ENCODE results near the gene TMEM106C. TPM values are rescaled to one million over a fixed set of nuclear protein-coding genes. Genes with fewer than 3 reads are reported as not detected.
A peak's percentile ranks its signal among the peaks of the same experiment; 100 is the strongest.
"Not testable (repeated sequence)": the region's sequence is repeated elsewhere in the genome, so short reads cannot be mapped to it uniquely, and the experiment has no call there.

Gene TMEM106C
- total RNA-seq, 5 donors from 2014 or later (not counting 1 experiment from before 2014, with no cell fraction given) = 25.8 to 36.5 (median 31.3) TPM

DNA sequence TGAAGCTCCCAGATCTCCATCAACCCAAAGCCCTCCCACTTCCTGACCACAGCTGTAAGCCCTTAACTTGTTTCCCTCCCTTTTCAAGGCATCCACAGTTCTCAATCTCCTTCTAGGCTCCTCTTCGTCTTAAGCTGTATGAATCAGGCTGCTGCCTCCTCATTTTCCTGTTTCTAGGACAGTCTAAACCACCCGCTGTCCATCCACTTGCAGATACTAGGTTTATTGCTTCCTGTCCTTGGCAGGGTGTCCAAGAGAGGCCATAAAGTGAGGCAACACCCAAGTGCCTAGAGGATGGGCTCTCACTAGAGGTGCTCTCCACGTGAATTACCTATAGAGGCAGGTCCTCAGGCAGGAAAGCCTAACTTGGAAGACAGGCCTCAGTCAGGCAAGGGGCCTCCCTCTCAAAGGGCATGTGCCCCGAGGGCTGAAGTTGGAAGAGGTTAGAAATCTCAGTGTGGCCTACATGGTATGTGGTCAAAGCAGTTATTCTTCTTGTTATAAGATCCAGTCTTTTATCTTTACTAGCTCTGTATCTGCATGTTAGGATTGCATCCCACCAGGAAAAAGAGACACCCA is 8.8 kb upstream of the TMEM106C start:
- ChIA-PET POLR2A (interaction anchor here in 1 of 2 donors (0.6 kb wide), 1 partner anchor 39 kb away, joined by 6 read pairs; no protein-coding TSS in a partner anchor), CTCF (no interaction called here)
- no peak overlapping the region for H3K4me3 ChIP-seq (ENCODE audit: control insufficient read depth in 1 of 2, extremely low read depth in 1 of 2, low read length in 1 of 2)
- H3K36me3 ChIP-seq (ENCODE audit: control insufficient read depth in 2 of 2, extremely low read depth in 1 of 2, insufficient read depth in 1 of 2, low read length in 1 of 2) = no peaks in the 10 kb centered on the region
- ATAC-seq (replicated peaks in 1 of 4) (no peak), DNase-seq (no peak)
- Mint-ChIP-seq H3K4me3 (no peak overlapping the region), H3K36me3 (no peaks in the 10 kb centered on the region), H3K9me3 (no peaks in the 10 kb centered on the region), H3K27ac (no peak overlapping the region), H3K4me1 (peaks cover 0 to 1% (median 0%) of the 10 kb centered on the region in 3 donors), H3K27me3 (peaks cover 3 to 4% of the 10 kb centered on the region in 2 donors)
- H3K4me1 ChIP-seq (ENCODE audit: control insufficient read depth in 1 of 2, extremely low read depth in 1 of 2, insufficient read depth in 2 of 2, low read length in 2 of 2) = no peaks in the 10 kb centered on the region
- H3K27me3 ChIP-seq (replicated peaks in 1 of 2; ENCODE audit: control insufficient read depth in 2 of 2, extremely low read depth in 1 of 2, insufficient read depth in 2 of 2, low read length in 1 of 2) = peaks cover 0 to 28% of the 10 kb centered on the region in 2 experiments
- H3K27ac ChIP-seq (ENCODE audit: low read length) = no peak overlapping the region
- 93% methylated on average over 3 of the region's 4 CpGs for WGBS (ENCODE audit: insufficient coverage)
- no peaks in the 10 kb centered on the region for H3K9me3 ChIP-seq

- DNase-seq (no peak), ATAC-seq (replicated peaks in 1 of 4) (no peak)
- Histone ChIP-seq H3K9me3 (no peaks in the 10 kb centered on the region), H3K36me3 (ENCODE audit: control insufficient read depth in 2 of 2, extremely low read depth in 1 of 2, insufficient read depth in 1 of 2, low read length in 1 of 2) (no peaks in the 10 kb centered on the region), H3K27me3 (replicated peaks in 1 of 2; ENCODE audit: control insufficient read depth in 2 of 2, extremely low read depth in 1 of 2, insufficient read depth in 2 of 2, low read length in 1 of 2) (peaks cover 0 to 23% of the 10 kb centered on the region in 2 experiments), H3K4me1 (ENCODE audit: control insufficient read depth in 1 of 2, extremely low read depth in 1 of 2, insufficient read depth in 2 of 2, low read length in 2 of 2) (no peaks in the 10 kb centered on the region), H3K27ac (ENCODE audit: low read length) (no peak overlapping the region), H3K4me3 (ENCODE audit: control insufficient read depth in 1 of 2, extremely low read depth in 1 of 2, low read length in 1 of 2) (no peak overlapping the region)
- no peaks in the 10 kb centered on the region for H3K36me3 Mint-ChIP-seq
- peaks cover 4 to 8% of the 10 kb centered on the region in 2 donors for H3K27me3 Mint-ChIP-seq
- ChIA-PET POLR2A (no interaction called here), CTCF (no interaction called here)
- H3K4me1 Mint-ChIP-seq = no peaks in the 10 kb centered on the region
- no peak overlapping the region for H3K27ac Mint-ChIP-seq
- WGBS (ENCODE audit: insufficient coverage) = 67% methylated on average over 1 of the region's 3 CpGs
- H3K9me3 Mint-ChIP-seq = peaks cover 0 to 2% (median 0%) of the 10 kb centered on the region in 3 donors
- no peak overlapping the region for H3K4me3 Mint-ChIP-seq
Measured at GRCh38 chr12:47955059-47955458, 8.3 kb upstream of the TMEM106C start.

DNA sequence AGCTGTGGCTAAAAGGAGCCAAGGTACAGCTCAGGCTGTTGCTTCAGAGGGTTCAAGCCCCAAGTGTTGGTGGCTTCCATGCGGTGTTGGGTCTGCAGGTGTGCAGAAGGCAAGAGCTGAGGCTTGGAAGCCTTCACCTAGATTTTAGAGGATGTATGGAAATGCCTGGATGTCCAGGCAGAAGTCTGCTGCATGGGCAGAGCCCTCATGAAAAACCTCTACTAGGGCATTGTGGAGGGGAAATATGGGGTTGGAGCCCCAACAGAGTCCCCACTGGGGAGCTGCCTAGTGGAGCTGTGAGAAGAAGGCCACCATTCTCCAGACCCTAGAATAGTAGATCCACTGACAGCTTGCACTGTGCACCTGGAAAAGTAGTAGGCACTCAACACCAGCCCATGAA is 5.7 kb upstream of the TMEM106C start:
- H3K9me3 ChIP-seq; DNase-seq; H3K4me1 Mint-ChIP-seq; H3K27ac ChIP-seq (ENCODE audit: low read length); H3K4me1 ChIP-seq (ENCODE audit: control insufficient read depth in 1 of 2, extremely low read depth in 1 of 2, insufficient read depth in 2 of 2, low read length in 2 of 2); H3K27ac Mint-ChIP-seq; H3K9me3 Mint-ChIP-seq; POLR2A ChIA-PET; H3K36me3 ChIP-seq (ENCODE audit: control insufficient read depth in 2 of 2, extremely low read depth in 1 of 2, insufficient read depth in 1 of 2, low read length in 1 of 2); H3K4me3 ChIP-seq (ENCODE audit: control insufficient read depth in 1 of 2, extremely low read depth in 1 of 2, low read length in 1 of 2); H3K36me3 Mint-ChIP-seq; ATAC-seq (replicated peaks in 1 of 4); H3K4me3 Mint-ChIP-seq: not testable (repeated sequence)
- 88% methylated on average over 1 of the region's 1 CpG for WGBS (ENCODE audit: insufficient coverage)
- H3K27me3 ChIP-seq (replicated peaks in 1 of 2; ENCODE audit: control insufficient read depth in 2 of 2, extremely low read depth in 1 of 2, insufficient read depth in 2 of 2, low read length in 1 of 2) = peaks cover 0 to 14% of the 10 kb centered on the region in 2 experiments
- CTCF ChIA-PET = interaction anchor here in 1 of 2 donors (1.5 kb wide), 1 partner anchor 8 kb away, joined by 4 read pairs; no protein-coding TSS in a partner anchor
- H3K27me3 Mint-ChIP-seq = peaks cover 8 to 13% of the 10 kb centered on the region in 2 donors

DNA sequence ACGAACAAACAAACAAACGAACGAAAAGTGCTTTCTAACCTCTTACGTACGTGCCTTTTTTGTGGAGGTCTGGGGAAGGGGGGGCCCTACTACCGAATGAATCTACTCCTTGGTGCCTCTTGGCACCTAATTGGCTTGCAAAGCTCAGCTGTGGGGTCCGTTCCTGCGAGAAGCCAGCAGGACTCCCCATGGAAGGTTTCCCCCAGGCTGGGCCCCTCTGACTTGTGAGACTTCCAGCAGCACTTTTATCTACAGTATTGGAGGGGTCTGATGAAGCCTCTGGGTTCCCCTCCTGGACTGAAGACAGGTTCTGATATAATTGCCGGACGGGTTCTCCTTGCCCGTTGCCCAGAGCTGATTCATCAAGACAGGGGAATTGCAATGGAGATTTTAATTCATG is 1.2 kb upstream of the TMEM106C start:
- peak overlapping the region in 1 of 3 donors; percentile 100 for H3K4me3 Mint-ChIP-seq
- Histone ChIP-seq H3K36me3 (ENCODE audit: control insufficient read depth in 2 of 2, extremely low read depth in 1 of 2, insufficient read depth in 1 of 2, low read length in 1 of 2) (peaks cover 3 to 7% of the 10 kb centered on the region in 2 donors), H3K4me1 (ENCODE audit: control insufficient read depth in 1 of 2, extremely low read depth in 1 of 2, insufficient read depth in 2 of 2, low read length in 2 of 2) (peaks cover 4 to 10% of the 10 kb centered on the region in 2 experiments), H3K27ac (ENCODE audit: low read length) (no peak overlapping the region), H3K27me3 (replicated peaks in 1 of 2; ENCODE audit: control insufficient read depth in 2 of 2, extremely low read depth in 1 of 2, insufficient read depth in 2 of 2, low read length in 1 of 2) (peaks cover 0 to 11% of the 10 kb centered on the region in 2 experiments), H3K9me3 (no peaks in the 10 kb centered on the region), H3K4me3 (ENCODE audit: control insufficient read depth in 1 of 2, extremely low read depth in 1 of 2, low read length in 1 of 2) (no peak overlapping the region)
- DNase-seq = no peak
- peaks cover 29 to 35% (median 31%) of the 10 kb centered on the region in 3 donors for H3K4me1 Mint-ChIP-seq
- 88% methylated on average over 5 of the region's 11 CpGs for WGBS (ENCODE audit: insufficient coverage)
- H3K36me3 Mint-ChIP-seq = peaks cover 1% of the 10 kb centered on the region
- ATAC-seq (replicated peaks in 1 of 4) = no peak
- H3K27me3 Mint-ChIP-seq = peaks cover 8 to 13% of the 10 kb centered on the region in 2 donors
- ChIA-PET CTCF (no interaction called here), POLR2A (no interaction called here)
- peaks cover 0 to 2% (median 0%) of the 10 kb centered on the region in 3 donors for H3K9me3 Mint-ChIP-seq
- no peak overlapping the region for H3K27ac Mint-ChIP-seq

GRCh38 chr12:47964106-47964728 is 821 bp downstream of the TMEM106C start:
- H3K27me3 Mint-ChIP-seq = peaks cover 8 to 13% of the 10 kb centered on the region in 2 donors
- CTCF ChIA-PET = interaction anchor here (0.6 to 1.4 kb wide), 5 partner anchors 98 to 654 kb away, joined by 3 read pairs; no protein-coding TSS in a partner anchor
- POLR2A ChIA-PET = no interaction called here
- H3K4me3 Mint-ChIP-seq = peak overlapping the region; percentile 96 to 100 (median 99)
- no peaks in the 10 kb centered on the region for H3K9me3 ChIP-seq
- peaks cover 4 to 10% of the 10 kb centered on the region in 2 experiments for H3K4me1 ChIP-seq (ENCODE audit: control insufficient read depth in 1 of 2, extremely low read depth in 1 of 2, insufficient read depth in 2 of 2, low read length in 2 of 2)
- H3K27ac Mint-ChIP-seq = peak overlapping the region in 1 of 2 donors; percentile 88
- H3K9me3 Mint-ChIP-seq = peaks cover 0 to 2% (median 0%) of the 10 kb centered on the region in 3 donors
- peaks cover 17% of the 10 kb centered on the region for H3K36me3 Mint-ChIP-seq
- H3K27me3 ChIP-seq (replicated peaks in 1 of 2; ENCODE audit: control insufficient read depth in 2 of 2, extremely low read depth in 1 of 2, insufficient read depth in 2 of 2, low read length in 1 of 2) = peaks cover 0 to 7% of the 10 kb centered on the region in 2 experiments
- no peak overlapping the region for H3K27ac ChIP-seq (ENCODE audit: low read length)
- H3K36me3 ChIP-seq (ENCODE audit: control insufficient read depth in 2 of 2, extremely low read depth in 1 of 2, insufficient read depth in 1 of 2, low read length in 1 of 2) = peaks cover 7 to 14% of the 10 kb centered on the region in 2 donors
- 1% methylated on average over 15 of the region's 18 CpGs for WGBS (ENCODE audit: insufficient coverage)
- ATAC-seq (replicated peaks in 1 of 4) (no peak), DNase-seq (peak in 4 of 35 experiments; percentile 5 to 39 (median 12))
- H3K4me3 ChIP-seq (ENCODE audit: control insufficient read depth in 1 of 2, extremely low read depth in 1 of 2, low read length in 1 of 2) = peak overlapping the region; percentile 94 to 99
- H3K4me1 Mint-ChIP-seq = peaks cover 30 to 35% (median 31%) of the 10 kb centered on the region in 3 donors

GRCh38 chr12:47965581-47965980 is 2.2 kb downstream of the TMEM106C start:
- Histone ChIP-seq H3K36me3 (ENCODE audit: control insufficient read depth in 2 of 2, extremely low read depth in 1 of 2, insufficient read depth in 1 of 2, low read length in 1 of 2) (peaks cover 7 to 14% of the 10 kb centered on the region in 2 donors), H3K4me3 (ENCODE audit: control insufficient read depth in 1 of 2, extremely low read depth in 1 of 2, low read length in 1 of 2) (no peak overlapping the region), H3K27me3 (replicated peaks in 1 of 2; ENCODE audit: control insufficient read depth in 2 of 2, extremely low read depth in 1 of 2, insufficient read depth in 2 of 2, low read length in 1 of 2) (peaks cover 0 to 7% of the 10 kb centered on the region in 2 experiments), H3K9me3 (no peaks in the 10 kb centered on the region), H3K27ac (ENCODE audit: low read length) (no peak overlapping the region), H3K4me1 (ENCODE audit: control insufficient read depth in 1 of 2, extremely low read depth in 1 of 2, insufficient read depth in 2 of 2, low read length in 2 of 2) (peaks cover 4 to 10% of the 10 kb centered on the region in 2 experiments)
- ChIA-PET POLR2A (no interaction called here), CTCF (no interaction called here)
- Mint-ChIP-seq H3K36me3 (peaks cover 17% of the 10 kb centered on the region), H3K4me1 (peaks cover 30 to 35% (median 31%) of the 10 kb centered on the region in 3 donors), H3K27ac (no peak overlapping the region), H3K9me3 (no peaks in the 10 kb centered on the region), H3K4me3 (peak overlapping the region in 1 of 3 donors; percentile 100), H3K27me3 (peaks cover under 1 to 4% of the 10 kb centered on the region in 2 donors)
- ATAC-seq (replicated peaks in 1 of 4) (no peak), DNase-seq (no peak)
- 100% methylated on average over 1 of the region's 3 CpGs for WGBS (ENCODE audit: insufficient coverage)

All from T-cell (primary cell).